Measurements from ENCODE around the gene HIF3A.
"Not testable (repeated sequence)": the region's sequence is repeated elsewhere in the genome, so short reads cannot be mapped to it uniquely, and the experiment has no call there.

The HIF3A gene

GRCh38 chr19:46372901-46373490 lies 76.2 kb downstream of the HIF3A start:
- H3K9me3 ChIP-seq (ENCODE audit: control insufficient read depth, low read length): no peaks in the 10 kb centered on the region
- H3K27ac ChIP-seq (ENCODE audit: insufficient read depth, low read depth, low read length, poor library complexity, severe bottlenecking): peak overlapping the region; percentile 87
- H3K4me1 ChIP-seq (ENCODE audit: control insufficient read depth, insufficient read depth, low read length): peaks cover 21% of the 10 kb centered on the region
- no peaks in the 10 kb centered on the region for H3K27me3 ChIP-seq (ENCODE audit: control insufficient read depth, insufficient read depth, low read length, poor library complexity, severe bottlenecking)
- WGBS, 2 experiments: 41 to 44% methylated on average over 11 of the region's 11 CpGs
- no peak overlapping the region for H3K4me3 ChIP-seq (ENCODE audit: insufficient read depth, low read depth, low read length)
- H3K36me3 ChIP-seq (ENCODE audit: control insufficient read depth, insufficient read depth, low read length): peaks cover 13% of the 10 kb centered on the region

- Histone ChIP-seq H3K4me1 (ENCODE audit: control insufficient read depth, insufficient read depth, low read length) (peaks cover 21% of the 10 kb centered on the region), H3K27me3 (ENCODE audit: control insufficient read depth, insufficient read depth, low read length, poor library complexity, severe bottlenecking) (no peaks in the 10 kb centered on the region), H3K36me3 (ENCODE audit: control insufficient read depth, insufficient read depth, low read length) (peaks cover 13% of the 10 kb centered on the region), H3K4me3 (ENCODE audit: insufficient read depth, low read depth, low read length) (no peak overlapping the region), H3K27ac (ENCODE audit: insufficient read depth, low read depth, low read length, poor library complexity, severe bottlenecking) (peak overlapping the region; percentile 87), H3K9me3 (ENCODE audit: control insufficient read depth, low read length) (no peaks in the 10 kb centered on the region)
- 38 to 39% methylated on average over 16 of the region's 17 CpGs for WGBS, 2 experiments
Measured at GRCh38 chr19:46373491-46374359, 76.9 kb downstream of the HIF3A start.

- 88 to 89% methylated on average over 21 of the region's 21 CpGs for WGBS, 2 experiments
- no peak overlapping the region for H3K27ac ChIP-seq (ENCODE audit: insufficient read depth, low read depth, low read length, poor library complexity, severe bottlenecking)
- no peaks in the 10 kb centered on the region for H3K27me3 ChIP-seq (ENCODE audit: control insufficient read depth, insufficient read depth, low read length, poor library complexity, severe bottlenecking)
- no peaks in the 10 kb centered on the region for H3K9me3 ChIP-seq (ENCODE audit: control insufficient read depth, low read length)
- peaks cover 16% of the 10 kb centered on the region for H3K36me3 ChIP-seq (ENCODE audit: control insufficient read depth, insufficient read depth, low read length)
- peaks cover 21% of the 10 kb centered on the region for H3K4me1 ChIP-seq (ENCODE audit: control insufficient read depth, insufficient read depth, low read length)
- no peak overlapping the region for H3K4me3 ChIP-seq (ENCODE audit: insufficient read depth, low read depth, low read length)
Measured at GRCh38 chr19:46374536-46375475, 78.0 kb downstream of the HIF3A start.

- H3K27me3 ChIP-seq (ENCODE audit: control insufficient read depth, insufficient read depth, low read length, poor library complexity, severe bottlenecking); H3K27ac ChIP-seq (ENCODE audit: insufficient read depth, low read depth, low read length, poor library complexity, severe bottlenecking); H3K4me3 ChIP-seq (ENCODE audit: insufficient read depth, low read depth, low read length); H3K9me3 ChIP-seq (ENCODE audit: control insufficient read depth, low read length): not testable (repeated sequence)
- 94 to 95% methylated on average over 22 of the region's 22 CpGs for WGBS, 2 experiments
- Histone ChIP-seq H3K4me1 (ENCODE audit: control insufficient read depth, insufficient read depth, low read length) (peaks cover 21% of the 10 kb centered on the region), H3K36me3 (ENCODE audit: control insufficient read depth, insufficient read depth, low read length) (peaks cover 19% of the 10 kb centered on the region)
Measured at GRCh38 chr19:46375476-46376067, 78.7 kb downstream of the HIF3A start.

GRCh38 chr19:46376241-46377153 lies 79.7 kb downstream of the HIF3A start:
- H3K4me1 ChIP-seq (ENCODE audit: control insufficient read depth, insufficient read depth, low read length): peaks cover 21% of the 10 kb centered on the region
- H3K36me3 ChIP-seq (ENCODE audit: control insufficient read depth, insufficient read depth, low read length): peaks cover 23% of the 10 kb centered on the region
- H3K4me3 ChIP-seq (ENCODE audit: insufficient read depth, low read depth, low read length): no peak overlapping the region
- no peaks in the 10 kb centered on the region for H3K27me3 ChIP-seq (ENCODE audit: control insufficient read depth, insufficient read depth, low read length, poor library complexity, severe bottlenecking)
- H3K27ac ChIP-seq (ENCODE audit: insufficient read depth, low read depth, low read length, poor library complexity, severe bottlenecking): no peak overlapping the region
- no peaks in the 10 kb centered on the region for H3K9me3 ChIP-seq (ENCODE audit: control insufficient read depth, low read length)
- 94 to 96% methylated on average over 20 of the region's 20 CpGs for WGBS, 2 experiments

- Histone ChIP-seq H3K27me3 (ENCODE audit: control insufficient read depth, insufficient read depth, low read length, poor library complexity, severe bottlenecking) (no peaks in the 10 kb centered on the region), H3K36me3 (ENCODE audit: control insufficient read depth, insufficient read depth, low read length) (peaks cover 23% of the 10 kb centered on the region), H3K9me3 (ENCODE audit: control insufficient read depth, low read length) (no peaks in the 10 kb centered on the region), H3K4me1 (ENCODE audit: control insufficient read depth, insufficient read depth, low read length) (peaks cover 9% of the 10 kb centered on the region), H3K4me3 (ENCODE audit: insufficient read depth, low read depth, low read length) (no peak overlapping the region), H3K27ac (ENCODE audit: insufficient read depth, low read depth, low read length, poor library complexity, severe bottlenecking) (no peak overlapping the region)
- WGBS, 2 experiments: 82 to 89% methylated on average over 1 to 2 of the region's 2 CpGs
Measured at GRCh38 chr19:46378268-46378667, 81.4 kb downstream of the HIF3A start.

GRCh38 chr19:46380690-46381089 lies 83.8 kb downstream of the HIF3A start:
- Histone ChIP-seq H3K4me1 (ENCODE audit: control insufficient read depth, insufficient read depth, low read length) (no peaks in the 10 kb centered on the region), H3K27ac (ENCODE audit: insufficient read depth, low read depth, low read length, poor library complexity, severe bottlenecking) (no peak overlapping the region), H3K36me3 (ENCODE audit: control insufficient read depth, insufficient read depth, low read length) (peaks cover 27% of the 10 kb centered on the region), H3K27me3 (ENCODE audit: control insufficient read depth, insufficient read depth, low read length, poor library complexity, severe bottlenecking) (no peaks in the 10 kb centered on the region), H3K4me3 (ENCODE audit: insufficient read depth, low read depth, low read length) (no peak overlapping the region), H3K9me3 (ENCODE audit: control insufficient read depth, low read length) (no peaks in the 10 kb centered on the region)
- 96 to 100% methylated on average over 2 of the region's 2 CpGs for WGBS, 2 experiments

GRCh38 chr19:46381346-46381745 lies 84.5 kb downstream of the HIF3A start:
- Histone ChIP-seq H3K36me3 (ENCODE audit: control insufficient read depth, insufficient read depth, low read length) (peaks cover 27% of the 10 kb centered on the region), H3K27ac (ENCODE audit: insufficient read depth, low read depth, low read length, poor library complexity, severe bottlenecking) (no peak overlapping the region), H3K27me3 (ENCODE audit: control insufficient read depth, insufficient read depth, low read length, poor library complexity, severe bottlenecking) (no peaks in the 10 kb centered on the region), H3K4me3 (ENCODE audit: insufficient read depth, low read depth, low read length) (no peak overlapping the region), H3K4me1 (ENCODE audit: control insufficient read depth, insufficient read depth, low read length) (no peaks in the 10 kb centered on the region), H3K9me3 (ENCODE audit: control insufficient read depth, low read length) (no peaks in the 10 kb centered on the region)
- 90 to 95% methylated on average over 2 of the region's 2 CpGs for WGBS, 2 experiments

GRCh38 chr19:46381756-46382345 lies 85.0 kb downstream of the HIF3A start:
- no peaks in the 10 kb centered on the region for H3K9me3 ChIP-seq (ENCODE audit: control insufficient read depth, low read length)
- 93 to 94% methylated on average over 15 of the region's 15 CpGs for WGBS, 2 experiments

More at GRCh38 chr19:46381756-46382345, 85.0 kb downstream of the HIF3A start:
- Histone ChIP-seq H3K4me1 (ENCODE audit: control insufficient read depth, insufficient read depth, low read length) (no peaks in the 10 kb centered on the region), H3K27me3 (ENCODE audit: control insufficient read depth, insufficient read depth, low read length, poor library complexity, severe bottlenecking) (no peaks in the 10 kb centered on the region), H3K27ac (ENCODE audit: insufficient read depth, low read depth, low read length, poor library complexity, severe bottlenecking) (no peak overlapping the region), H3K36me3 (ENCODE audit: control insufficient read depth, insufficient read depth, low read length) (peaks cover 25% of the 10 kb centered on the region), H3K4me3 (ENCODE audit: insufficient read depth, low read depth, low read length) (no peak overlapping the region)

Measured in ectodermal cell (in vitro differentiated cells).